OCI-LY3 (cell line): ENCODE measurements around the gene VPS13D.

Experiments
- CTCF ChIP-seq: fragments of 200-600, 300-600 bp; sonication (generic); IDR thresholded peaks from 2 replicates; pipeline ENCODE4 v1.5.1; 2014; ENCODE audit warnings: antibody characterized with exemption, low read length, low read depth
- EZH2phosphoT487 ChIP-seq: fragments of 200-600 bp; shearing (Covaris generic); IDR thresholded peaks from 2 replicates; pipeline ENCODE4 v1.6.1; 2018; ENCODE audit warnings: antibody characterized with exemption, mixed run types, low read depth

DNA sequence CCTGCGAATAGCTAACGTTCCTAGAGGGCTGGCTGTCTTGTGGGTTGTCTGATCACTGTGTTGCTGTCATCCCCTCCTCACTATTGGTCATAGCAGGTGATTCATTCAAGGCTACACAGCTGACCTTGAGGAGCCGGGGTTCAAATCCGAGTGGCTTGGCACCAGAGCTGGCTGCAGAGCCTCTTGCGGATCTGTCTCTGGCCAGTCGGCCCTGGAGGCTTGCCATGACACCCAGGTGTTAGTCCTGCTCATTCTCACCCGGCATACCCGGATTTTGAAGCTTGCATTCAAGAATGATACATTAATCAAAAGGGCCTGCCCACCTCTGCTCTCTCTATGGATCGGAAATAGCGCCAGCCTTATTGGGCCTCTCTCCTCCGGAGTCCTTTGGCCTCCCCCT lies 277.8 kb downstream of the VPS13D start:
- TF ChIP-seq CTCF (no peak), EZH2phosphoT487 (no peak)
